ENCODE measurements around the gene ADGRL3.

Gene ADGRL3

GRCh38 chr4:61200187-61200915 is at the start of gene ADGRL3:
TSS of gene ADGRL3 (plus strand) at chr4:61200326.
- DNase-seq = peak; percentile 60 to 67

- DNase-seq = no peak
Measured at GRCh38 chr4:61152433-61152832, 47.7 kb upstream of the ADGRL3 start.

GRCh38 chr4:61160478-61160877 is 39.6 kb upstream of the ADGRL3 start:
- no peak for DNase-seq

GRCh38 chr4:61162116-61162515 is 38.0 kb upstream of the ADGRL3 start:
- no peak for DNase-seq

DNA sequence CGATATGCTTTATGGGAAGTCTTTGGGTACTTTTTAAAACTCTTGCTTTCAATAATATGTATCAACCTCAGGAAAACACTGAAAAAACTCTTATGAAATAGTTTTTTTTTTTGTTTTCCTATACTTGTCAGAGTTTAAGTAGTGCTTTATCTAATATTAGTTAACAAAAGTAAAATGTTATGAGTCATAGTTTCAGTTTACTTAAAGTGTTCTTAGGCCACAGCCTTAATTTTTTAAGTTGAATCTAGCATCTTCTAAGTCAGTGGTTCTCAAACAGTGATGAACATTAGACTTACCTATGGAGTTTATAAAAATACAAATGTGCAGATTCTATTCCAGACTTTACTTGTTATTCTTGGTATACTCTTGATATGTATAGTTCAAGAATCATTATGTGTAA is 26.3 kb upstream of the ADGRL3 start:
- DNase-seq = no peak

- DNase-seq = no peak
Measured at GRCh38 chr4:61175495-61175894, 24.6 kb upstream of the ADGRL3 start.

DNA sequence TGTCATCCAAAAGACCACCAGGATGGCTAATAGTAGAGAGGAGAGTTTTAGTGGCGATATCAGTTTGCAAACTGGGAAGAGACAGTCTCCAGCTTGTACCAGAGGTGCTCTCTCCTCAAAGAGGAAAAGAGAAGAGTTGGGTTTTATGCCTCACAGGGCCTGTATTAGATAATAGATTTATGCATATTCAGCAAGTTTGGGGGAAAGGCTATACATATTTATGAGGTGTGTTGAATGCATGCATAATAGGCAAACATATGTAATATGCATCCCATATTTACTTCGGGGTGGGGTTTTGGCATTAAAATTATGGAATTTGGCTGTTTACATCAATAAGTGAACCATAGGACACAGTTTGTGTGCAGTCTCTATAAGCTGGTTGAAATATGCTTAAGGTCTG is 22.8 kb upstream of the ADGRL3 start:
- DNase-seq = no peak

- DNase-seq = no peak
Measured at GRCh38 chr4:61180405-61180804, 19.7 kb upstream of the ADGRL3 start.

DNA sequence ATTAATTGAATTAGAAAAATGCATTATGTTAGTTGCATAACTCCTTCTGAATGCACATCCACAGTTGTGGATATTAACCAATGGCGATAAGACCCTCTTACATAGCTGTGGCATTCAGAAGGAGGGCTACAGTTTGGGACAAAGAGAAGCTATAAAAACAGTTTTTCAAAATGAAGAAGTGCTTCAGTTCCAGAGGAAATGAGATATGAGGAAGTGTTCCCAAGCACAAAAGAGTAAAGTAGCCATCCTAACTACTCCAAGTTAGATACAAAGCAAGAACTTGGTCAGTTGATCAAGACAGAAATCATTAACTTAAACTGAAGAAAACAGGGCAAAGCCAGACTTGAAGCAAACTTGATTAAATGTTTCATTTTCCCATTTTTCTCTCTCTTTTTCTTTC is 17.2 kb upstream of the ADGRL3 start:
- DNase-seq = no peak

DNA sequence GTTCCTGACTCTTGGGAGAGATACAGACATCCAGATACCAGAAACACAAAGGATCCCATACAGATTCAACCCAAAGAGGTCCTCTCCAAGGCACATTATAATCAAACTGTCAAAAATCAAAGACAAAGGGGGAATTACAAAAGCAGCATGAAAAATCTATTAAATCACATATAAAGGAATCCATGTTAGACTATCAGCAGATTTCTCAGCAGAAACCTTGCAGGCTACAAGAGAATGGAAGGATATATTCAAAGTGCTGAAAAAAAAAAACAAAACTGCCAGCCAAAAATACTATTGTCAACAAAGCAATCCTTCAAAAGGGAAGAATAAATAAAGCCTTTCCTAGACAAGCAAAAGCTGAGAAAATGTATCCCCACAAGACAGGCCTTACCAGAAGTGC is 14.8 kb upstream of the ADGRL3 start:
- no peak for DNase-seq

DNA sequence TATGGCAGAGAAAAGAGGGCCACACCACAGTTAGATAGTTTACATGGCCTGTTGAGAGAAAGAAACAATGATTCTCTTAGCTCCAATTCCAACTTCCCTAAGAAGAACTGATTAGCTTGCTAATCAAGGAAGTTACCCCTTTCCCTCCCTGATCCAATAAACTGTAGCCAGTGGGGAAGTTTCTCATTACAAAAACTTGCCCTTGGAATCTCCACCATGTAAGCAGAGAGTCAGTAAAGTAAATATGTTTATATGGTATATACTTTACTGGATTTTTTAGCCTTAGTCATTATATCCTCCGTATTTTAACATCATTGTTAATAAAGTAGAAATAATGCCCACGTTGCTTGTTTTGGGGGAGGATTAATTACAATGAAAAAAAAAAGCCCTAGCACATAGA is 7.7 kb upstream of the ADGRL3 start:
- DNase-seq = no peak

DNA sequence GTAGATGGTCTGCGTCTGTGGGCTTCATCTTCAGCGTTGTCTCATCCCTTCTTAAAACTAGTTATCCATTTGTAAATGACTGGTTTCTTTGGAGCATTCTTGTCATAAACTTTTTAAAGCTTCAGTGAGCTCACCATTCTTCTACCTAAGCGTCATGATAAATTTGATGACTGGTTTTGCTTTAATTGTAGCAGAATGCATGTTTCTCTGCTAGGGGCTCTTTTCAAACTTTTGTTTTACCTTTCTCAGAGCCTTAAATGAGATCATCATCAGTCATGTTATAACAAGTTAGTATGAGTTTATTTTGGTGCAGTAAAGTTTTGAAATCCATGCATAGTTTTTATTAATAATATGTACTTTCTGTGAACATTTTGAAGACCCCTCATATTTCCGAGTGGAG is 6.3 kb upstream of the ADGRL3 start:
- no peak for DNase-seq

- DNase-seq = no peak
Measured at GRCh38 chr4:61194571-61194970, 5.6 kb upstream of the ADGRL3 start.

DNA sequence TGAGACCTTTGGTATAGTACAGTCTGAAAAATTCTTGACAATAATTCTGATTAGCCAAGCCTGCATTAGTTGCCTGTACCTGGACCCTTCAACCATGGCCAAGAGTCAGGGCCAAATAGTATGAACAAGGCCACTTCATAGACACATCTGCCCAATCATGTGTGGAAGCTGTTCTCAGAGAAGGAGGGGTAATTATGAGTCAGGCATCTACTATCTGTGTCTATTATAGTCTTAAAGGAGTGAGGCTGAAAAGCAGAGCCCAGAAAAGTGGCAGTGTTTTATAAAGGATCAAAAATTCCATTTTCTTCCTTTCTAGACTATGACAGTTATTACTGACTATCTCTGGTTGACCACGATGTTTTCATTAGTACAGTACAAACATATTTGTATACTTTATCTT is 5.0 kb upstream of the ADGRL3 start:
- DNase-seq = no peak

DNA sequence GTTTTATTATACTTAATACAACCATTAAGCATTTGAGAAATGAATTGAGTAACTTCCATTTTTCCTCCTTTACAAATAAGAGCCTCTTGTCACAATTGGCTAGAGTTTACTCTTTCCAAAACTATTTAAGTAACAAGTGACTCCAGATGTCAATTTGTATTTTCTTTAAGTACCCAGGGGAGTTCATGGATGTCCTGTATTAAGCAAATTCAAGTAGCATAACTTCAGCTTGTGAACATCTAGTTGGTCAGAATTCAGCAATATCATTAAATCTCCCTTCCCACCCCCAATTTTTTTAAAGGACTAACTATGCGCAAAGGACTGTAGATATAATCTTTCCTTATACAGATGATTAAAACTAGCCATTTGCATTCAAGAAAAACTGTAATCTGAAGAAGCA is 1.4 kb upstream of the ADGRL3 start:
- no peak for DNase-seq

GRCh38 chr4:61199873-61200186 is 296 bp upstream of the ADGRL3 start:
- DNase-seq = no peak

GRCh38 chr4:61200916-61201526 is 895 bp downstream of the ADGRL3 start:
- peak in 1 of 2 experiments; percentile 69 for DNase-seq

DNA sequence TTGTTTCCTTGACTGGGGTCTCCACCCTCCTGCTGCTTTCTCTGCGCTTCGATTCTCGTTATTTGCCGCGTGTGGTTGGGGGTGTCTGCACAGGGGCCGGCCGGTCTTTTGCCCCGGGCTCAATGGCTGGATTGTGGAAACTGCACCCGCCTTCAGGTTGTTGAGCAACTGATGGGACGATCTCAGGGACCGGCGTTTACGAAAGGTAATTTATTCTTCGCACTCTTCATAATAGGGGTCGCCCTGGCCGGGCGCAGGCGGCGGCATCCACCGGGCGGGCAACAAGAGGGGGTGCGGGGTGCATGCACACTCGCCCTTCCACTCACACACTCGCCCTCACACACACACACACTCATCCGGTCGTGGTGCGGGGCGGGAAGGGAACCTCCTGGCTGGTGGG is 1.4 kb downstream of the ADGRL3 start:
- no peak for DNase-seq

GRCh38 chr4:61201961-61202637 is 2.0 kb downstream of the ADGRL3 start:
- DNase-seq = peak in 1 of 2 experiments; percentile 36

DNA sequence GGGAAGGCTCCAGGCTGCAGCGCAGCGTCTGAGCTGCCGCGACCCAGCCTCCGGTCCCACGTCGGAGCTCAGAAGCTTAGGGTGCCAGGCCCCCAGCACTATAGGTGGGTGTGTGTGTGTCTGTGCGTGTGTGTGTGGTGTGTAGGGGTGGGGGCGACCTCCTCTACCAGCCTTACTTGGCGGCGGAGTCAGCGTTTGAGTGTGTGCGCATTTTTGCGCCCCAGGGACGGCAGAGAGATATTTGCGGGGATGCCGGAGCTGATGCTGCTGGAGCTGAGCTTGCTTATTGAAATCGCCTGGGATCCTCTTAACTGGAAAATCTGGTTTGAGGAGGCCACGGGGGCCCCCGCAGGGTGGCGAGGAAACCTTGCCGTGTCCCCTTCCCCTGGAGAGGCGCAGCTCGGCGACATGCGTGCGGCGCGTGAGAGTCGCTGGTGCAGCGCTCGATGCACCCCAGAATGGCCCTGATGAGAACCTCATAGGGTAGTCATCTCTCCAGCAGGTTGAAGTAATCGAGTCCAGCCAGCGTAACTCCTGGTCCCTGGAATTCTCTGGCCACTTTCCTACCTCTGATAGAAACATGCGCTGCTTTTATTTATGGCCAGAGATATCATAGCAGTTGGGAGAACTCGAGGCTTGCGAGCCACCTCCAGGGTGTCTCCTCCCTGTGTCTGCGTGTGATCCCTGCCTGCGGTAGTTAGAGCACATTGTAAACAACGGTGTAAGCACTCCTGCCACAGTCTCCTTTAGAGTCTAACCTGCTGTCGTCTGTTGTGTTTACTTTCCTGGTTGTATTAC is 2.7 kb downstream of the ADGRL3 start:
- DNase-seq = peak in 1 of 2 experiments; percentile 57

GRCh38 chr4:61203436-61203790 is 3.3 kb downstream of the ADGRL3 start:
- DNase-seq = no peak

DNA sequence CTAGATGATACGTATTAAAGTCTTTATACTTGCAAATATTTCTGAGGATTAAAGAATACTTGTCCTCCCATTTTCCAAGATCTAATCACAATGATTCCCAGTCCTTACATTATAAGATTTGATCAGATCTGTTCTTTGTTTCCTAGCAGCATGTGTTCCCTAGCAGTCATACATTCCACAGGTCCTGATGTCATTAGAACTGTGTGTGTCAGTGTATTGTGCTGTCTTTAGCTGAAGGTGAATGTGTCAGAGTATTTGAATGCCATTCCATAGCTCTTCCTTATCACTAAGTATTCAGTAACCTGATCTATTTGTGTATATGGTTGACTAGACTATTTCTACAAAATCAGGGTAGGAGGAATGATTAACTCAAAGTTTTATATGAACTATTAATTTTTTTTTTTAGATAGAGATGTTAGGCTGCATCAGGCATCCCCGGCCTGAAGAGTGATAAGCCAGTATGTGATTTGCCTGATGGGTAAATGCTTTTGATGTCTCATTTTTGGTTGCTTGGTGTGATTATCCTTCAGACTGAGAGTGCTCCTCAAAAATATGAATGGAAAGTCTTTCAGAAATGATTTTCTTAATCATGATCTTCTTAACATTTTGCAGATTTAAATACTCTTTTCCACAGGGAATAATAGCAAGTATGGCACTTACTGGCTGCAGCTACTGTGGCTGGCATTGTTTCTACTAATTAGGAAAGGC is 4.4 kb downstream of the ADGRL3 start:
- no peak for DNase-seq

DNA sequence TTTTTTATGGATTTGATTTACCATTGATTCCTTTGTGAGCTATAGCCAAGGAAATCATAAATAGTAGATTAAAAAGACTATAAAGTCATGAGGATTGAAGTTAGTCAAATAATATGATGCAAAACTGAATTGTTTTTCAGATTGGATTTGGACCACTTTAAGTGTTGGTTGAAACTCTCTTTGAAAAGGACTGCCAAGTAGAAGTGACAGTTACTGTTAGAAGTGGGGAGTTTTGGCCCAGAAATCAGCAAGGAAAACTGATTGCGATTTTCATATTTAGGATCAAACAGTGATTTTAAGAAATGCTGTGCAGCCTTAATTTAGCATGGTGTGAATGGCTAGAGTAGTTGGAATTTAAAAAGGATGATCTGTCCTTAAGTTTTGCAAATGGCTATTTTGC is 4.9 kb downstream of the ADGRL3 start:
- no peak for DNase-seq
